ENCODE data around the gene TBK1.

DNA sequence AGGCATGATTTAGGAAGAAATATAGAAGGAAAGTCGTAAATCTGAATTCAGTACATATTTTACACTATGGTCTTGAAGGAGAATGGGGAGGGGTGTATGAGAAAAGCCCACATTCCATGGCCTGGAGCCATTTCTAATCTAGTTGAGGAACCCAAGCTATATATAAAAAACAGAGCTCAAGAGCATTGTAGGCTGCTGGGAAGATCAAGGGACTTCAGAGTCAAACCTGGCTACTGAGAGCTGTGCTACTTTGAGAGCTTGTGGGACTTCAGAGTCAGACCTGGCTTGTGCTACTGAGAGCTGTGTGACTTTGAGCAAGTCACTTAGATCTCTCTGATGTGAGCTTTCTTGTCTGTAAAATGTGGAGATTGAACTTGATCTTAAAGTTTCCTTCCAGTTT is 58.7 kb downstream of the TBK1 start:
- TF ChIP-seq CTCF (IDR thresholded peaks at IDR 0.05; ENCODE audit: borderline replicate concordance, extremely low read depth, low read length, poor library complexity, severe bottlenecking) (no peak), EZH2 (IDR thresholded peaks at IDR 0.05; ENCODE audit: borderline replicate concordance, low read depth, low read length, severe bottlenecking) (no peak)
